Measurements from ENCODE around the gene HLF. TPM values are rescaled to one million over a fixed set of nuclear protein-coding genes. Genes with fewer than 3 reads are reported as not detected.

Gene HLF
- total RNA-seq, 2 experiments from 2014 or later = 0.19 to 0.32 TPM

GRCh38 chr17:55330344-55330933 lies 65.7 kb downstream of the HLF start:
- peaks cover 4% of the 10 kb centered on the region for H3K4me1 Mint-ChIP-seq
- H3K27me3 Mint-ChIP-seq = no peaks in the 10 kb centered on the region
- no peak for DNase-seq
- H3K9me3 Mint-ChIP-seq = peaks cover 2% of the 10 kb centered on the region
- H3K27ac Mint-ChIP-seq = no peak overlapping the region
- peaks cover 2% of the 10 kb centered on the region for H3K36me3 Mint-ChIP-seq
- no peak overlapping the region for H3K4me3 Mint-ChIP-seq

GRCh38 chr17:55332296-55333041 lies 67.7 kb downstream of the HLF start:
- no peak for DNase-seq
- Mint-ChIP-seq H3K4me1 (peaks cover 4% of the 10 kb centered on the region), H3K36me3 (peaks cover 2% of the 10 kb centered on the region), H3K4me3 (no peak overlapping the region), H3K9me3 (peaks cover 2% of the 10 kb centered on the region), H3K27ac (no peak overlapping the region), H3K27me3 (peaks cover 5% of the 10 kb centered on the region)

- H3K9me3 Mint-ChIP-seq = no peaks in the 10 kb centered on the region
- peaks cover 4% of the 10 kb centered on the region for H3K4me1 Mint-ChIP-seq
- H3K27me3 Mint-ChIP-seq = peaks cover 14% of the 10 kb centered on the region
- H3K36me3 Mint-ChIP-seq = no peaks in the 10 kb centered on the region
- no peak for DNase-seq
- H3K4me3 Mint-ChIP-seq = no peak overlapping the region
- H3K27ac Mint-ChIP-seq = no peak overlapping the region
These were observed 69.5 kb downstream of the HLF start for GRCh38 chr17:55334285-55334684.

- no peaks in the 10 kb centered on the region for H3K36me3 Mint-ChIP-seq
- no peak for DNase-seq
- no peak overlapping the region for H3K27ac Mint-ChIP-seq
- H3K9me3 Mint-ChIP-seq = no peaks in the 10 kb centered on the region
- H3K27me3 Mint-ChIP-seq = peaks cover 21% of the 10 kb centered on the region
- peaks cover 4% of the 10 kb centered on the region for H3K4me1 Mint-ChIP-seq
- H3K4me3 Mint-ChIP-seq = no peak overlapping the region
These were observed 70.3 kb downstream of the HLF start for GRCh38 chr17:55334881-55335540.

- Mint-ChIP-seq H3K27me3 (peaks cover 24% of the 10 kb centered on the region), H3K4me1 (peaks cover 4% of the 10 kb centered on the region), H3K4me3 (no peak overlapping the region), H3K36me3 (no peaks in the 10 kb centered on the region), H3K27ac (no peak overlapping the region), H3K9me3 (no peaks in the 10 kb centered on the region)
- no peak for DNase-seq
These were observed 70.9 kb downstream of the HLF start for GRCh38 chr17:55335625-55336024.

GRCh38 chr17:55336426-55336825 lies 71.7 kb downstream of the HLF start:
- DNase-seq = no peak
- Mint-ChIP-seq H3K4me1 (peaks cover 4% of the 10 kb centered on the region), H3K9me3 (no peaks in the 10 kb centered on the region), H3K27me3 (peaks cover 24% of the 10 kb centered on the region), H3K27ac (no peak overlapping the region), H3K4me3 (no peak overlapping the region), H3K36me3 (no peaks in the 10 kb centered on the region)

GRCh38 chr17:55340176-55340575 lies 75.4 kb downstream of the HLF start:
- DNase-seq = no peak
- peaks cover 14% of the 10 kb centered on the region for H3K4me1 Mint-ChIP-seq
- H3K36me3 Mint-ChIP-seq = no peaks in the 10 kb centered on the region
- H3K27me3 Mint-ChIP-seq = peaks cover 24% of the 10 kb centered on the region
- no peaks in the 10 kb centered on the region for H3K9me3 Mint-ChIP-seq
- no peak overlapping the region for H3K27ac Mint-ChIP-seq
- H3K4me3 Mint-ChIP-seq = no peak overlapping the region

- DNase-seq = no peak
- Mint-ChIP-seq H3K27me3 (peaks cover 24% of the 10 kb centered on the region), H3K36me3 (no peaks in the 10 kb centered on the region), H3K4me1 (peaks cover 14% of the 10 kb centered on the region), H3K4me3 (no peak overlapping the region), H3K27ac (no peak overlapping the region), H3K9me3 (peaks cover 1% of the 10 kb centered on the region)
These were observed 75.9 kb downstream of the HLF start for GRCh38 chr17:55340686-55341085.

GRCh38 chr17:55341432-55341831 lies 76.7 kb downstream of the HLF start:
- no peak for DNase-seq
- Mint-ChIP-seq H3K27me3 (peaks cover 20% of the 10 kb centered on the region), H3K4me1 (peaks cover 14% of the 10 kb centered on the region), H3K36me3 (no peaks in the 10 kb centered on the region), H3K9me3 (peaks cover 3% of the 10 kb centered on the region), H3K4me3 (no peak overlapping the region), H3K27ac (no peak overlapping the region)

GRCh38 chr17:55342800-55343585 lies 78.2 kb downstream of the HLF start:
- DNase-seq = no peak
- Mint-ChIP-seq H3K27ac (no peak overlapping the region), H3K9me3 (peaks cover 5% of the 10 kb centered on the region), H3K36me3 (no peaks in the 10 kb centered on the region), H3K4me3 (no peak overlapping the region), H3K27me3 (peaks cover 22% of the 10 kb centered on the region), H3K4me1 (peaks cover 14% of the 10 kb centered on the region)

- peaks cover 19% of the 10 kb centered on the region for H3K4me1 Mint-ChIP-seq
- no peak for DNase-seq
- H3K36me3 Mint-ChIP-seq = no peaks in the 10 kb centered on the region
- no peak overlapping the region for H3K4me3 Mint-ChIP-seq
- peaks cover 16% of the 10 kb centered on the region for H3K27me3 Mint-ChIP-seq
- H3K9me3 Mint-ChIP-seq = peaks cover 5% of the 10 kb centered on the region
- peak overlapping the region; percentile 65 for H3K27ac Mint-ChIP-seq
These were observed 79.2 kb downstream of the HLF start for GRCh38 chr17:55343900-55344513.

- DNase-seq = peak; percentile 18
- Mint-ChIP-seq H3K27me3 (peaks cover 13% of the 10 kb centered on the region), H3K9me3 (peaks cover 5% of the 10 kb centered on the region), H3K36me3 (no peaks in the 10 kb centered on the region), H3K4me1 (peaks cover 21% of the 10 kb centered on the region), H3K4me3 (no peak overlapping the region), H3K27ac (peak overlapping the region; percentile 11)
These were observed 79.8 kb downstream of the HLF start for GRCh38 chr17:55344514-55344997.

GRCh38 chr17:55345132-55345531 lies 80.4 kb downstream of the HLF start:
- no peaks in the 10 kb centered on the region for H3K36me3 Mint-ChIP-seq
- no peak overlapping the region for H3K4me3 Mint-ChIP-seq
- H3K4me1 Mint-ChIP-seq = peaks cover 21% of the 10 kb centered on the region
- peaks cover 7% of the 10 kb centered on the region for H3K27me3 Mint-ChIP-seq
- peaks cover 5% of the 10 kb centered on the region for H3K9me3 Mint-ChIP-seq
- no peak for DNase-seq
- H3K27ac Mint-ChIP-seq = no peak overlapping the region

- peaks cover 5% of the 10 kb centered on the region for H3K27me3 Mint-ChIP-seq
- peaks cover 5% of the 10 kb centered on the region for H3K9me3 Mint-ChIP-seq
- H3K4me1 Mint-ChIP-seq = peaks cover 21% of the 10 kb centered on the region
- H3K27ac Mint-ChIP-seq = no peak overlapping the region
- H3K36me3 Mint-ChIP-seq = no peaks in the 10 kb centered on the region
- H3K4me3 Mint-ChIP-seq = no peak overlapping the region
- DNase-seq = no peak
These were observed 81.9 kb downstream of the HLF start for GRCh38 chr17:55346658-55347057.
